Stimulated activated CD8-positive, alpha-beta memory T cell treated with anti-CD3 and anti-CD28 coated beads, Interleukin-12 subunit alpha, Interleukin-12 subunit beta, amount 100 ng/mL, for 24 hours (primary cell): ENCODE measurements around the gene FAM120A.

ENCODE experiments used
- DNase-seq: peaks from one replicate; pipeline ENCODE4 v3.0.0-alpha.2; 2020; ENCODE audit errors: extremely low read depth

FAM120A gene

DNA sequence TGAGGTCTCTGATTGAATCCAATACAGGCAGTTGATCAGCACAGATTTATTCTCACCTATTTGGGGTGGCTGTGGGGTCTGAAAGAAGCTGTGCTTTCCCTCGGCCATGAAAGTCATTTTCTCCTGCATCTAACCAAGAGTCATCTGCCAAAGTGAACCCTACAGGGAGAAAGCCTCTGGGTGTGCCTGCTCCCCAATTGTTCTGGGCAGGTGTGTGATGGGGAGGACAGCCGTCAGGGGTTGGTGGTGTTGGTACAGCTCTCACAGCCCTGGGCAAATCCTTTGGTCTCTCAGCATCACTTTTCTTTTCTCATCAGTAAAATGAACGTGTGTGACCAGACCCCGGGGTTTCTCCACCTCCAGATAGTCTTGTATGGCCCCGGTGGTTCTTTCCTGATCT is 127.4 kb downstream of the FAM120A start:
- no peak for DNase-seq

DNA sequence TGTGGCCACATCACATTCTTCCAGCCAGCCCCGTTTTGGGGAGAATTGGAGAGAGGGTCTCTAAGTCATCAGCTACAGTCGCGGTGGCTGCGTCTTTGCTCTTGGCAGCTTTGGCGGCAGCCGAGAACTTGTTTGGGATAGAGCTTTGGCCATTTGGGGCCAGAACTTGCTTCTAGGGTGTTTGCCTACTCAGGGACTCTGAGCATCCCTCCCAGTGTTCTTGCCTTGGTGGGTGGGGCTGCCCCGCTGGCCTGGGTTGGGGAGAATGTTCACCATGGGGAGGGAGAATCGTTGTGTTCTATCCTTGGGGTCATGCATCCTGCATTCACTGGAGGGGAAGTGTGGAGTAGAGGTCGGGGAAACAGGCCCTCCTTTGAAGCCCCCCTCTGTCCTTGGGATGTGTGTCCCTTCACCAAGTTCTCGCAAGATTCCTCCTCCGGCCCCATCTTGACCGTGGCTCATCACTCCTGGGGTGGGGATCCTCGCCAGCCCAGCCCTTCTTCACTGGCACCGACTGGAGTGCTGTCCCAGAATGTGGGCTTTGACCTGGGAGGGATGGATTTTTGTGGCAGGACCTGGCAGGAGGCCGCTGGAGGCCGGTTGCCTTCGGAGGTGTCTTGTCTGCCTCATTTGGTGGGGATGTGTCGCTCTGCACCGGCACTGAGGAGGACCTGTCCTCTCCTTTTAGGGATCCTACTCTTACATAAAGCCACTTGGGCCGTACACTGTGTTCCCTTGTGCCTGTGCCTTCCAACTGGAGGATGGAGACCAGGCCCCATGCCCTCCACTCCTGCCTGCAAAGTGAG is 128.4 kb downstream of the FAM120A start:
- DNase-seq, result no peak

DNA sequence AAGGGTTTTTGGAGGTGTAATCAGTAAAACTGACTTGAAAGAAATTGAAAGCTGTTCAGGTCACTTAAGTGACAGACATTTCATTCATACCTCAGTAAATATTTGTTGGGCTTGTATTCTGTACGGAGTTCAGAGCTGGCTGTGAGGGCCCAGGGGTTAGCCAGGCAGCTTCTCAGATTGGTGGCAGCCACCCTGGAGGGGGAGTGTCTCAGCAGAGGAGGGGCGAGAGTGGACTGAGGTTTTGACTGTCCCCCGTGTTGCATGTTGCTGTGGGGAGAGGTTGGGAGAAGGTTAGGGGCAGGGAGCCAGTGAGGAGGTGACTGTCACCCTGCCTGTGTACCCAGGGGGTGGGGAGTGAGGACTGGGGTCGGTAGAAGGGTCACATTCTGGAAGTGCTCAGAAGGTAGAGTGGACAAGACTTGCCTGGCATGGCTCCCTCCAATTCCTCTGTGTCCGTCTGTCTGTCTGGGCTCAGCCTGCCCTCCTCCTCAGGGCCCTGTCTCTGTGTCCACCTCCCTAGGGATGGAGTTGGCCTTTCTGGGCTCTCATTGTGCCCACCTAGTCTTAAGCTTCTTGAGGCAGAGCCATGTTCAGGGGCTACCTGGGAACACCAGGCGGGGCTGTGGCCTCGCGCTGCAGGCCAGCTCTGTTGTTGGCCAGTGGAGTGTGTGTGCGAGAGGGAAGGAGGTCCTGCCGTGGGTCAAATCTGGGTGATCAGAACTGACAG is 129.3 kb downstream of the FAM120A start:
- no peak for DNase-seq

DNA sequence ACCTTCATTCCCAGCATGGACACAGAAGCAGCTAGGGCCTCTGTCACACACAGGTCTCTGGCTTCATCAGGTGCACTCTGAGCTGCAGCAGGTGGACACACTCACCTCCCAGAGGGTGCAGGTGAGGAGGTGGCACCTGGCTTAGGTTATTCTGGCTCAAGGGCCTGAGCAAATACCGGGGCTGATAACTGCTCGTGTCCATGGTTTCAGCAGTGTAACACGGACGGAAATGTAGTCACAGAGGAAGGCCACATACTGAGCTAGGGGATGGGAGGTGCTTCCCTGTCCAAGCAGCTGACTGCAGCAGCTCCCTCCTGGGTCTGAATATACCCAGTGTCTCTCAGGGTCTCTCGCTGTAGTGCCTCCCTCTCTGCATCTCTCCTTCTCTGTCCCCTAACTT is 130.6 kb downstream of the FAM120A start:
- DNase-seq, result no peak

DNA sequence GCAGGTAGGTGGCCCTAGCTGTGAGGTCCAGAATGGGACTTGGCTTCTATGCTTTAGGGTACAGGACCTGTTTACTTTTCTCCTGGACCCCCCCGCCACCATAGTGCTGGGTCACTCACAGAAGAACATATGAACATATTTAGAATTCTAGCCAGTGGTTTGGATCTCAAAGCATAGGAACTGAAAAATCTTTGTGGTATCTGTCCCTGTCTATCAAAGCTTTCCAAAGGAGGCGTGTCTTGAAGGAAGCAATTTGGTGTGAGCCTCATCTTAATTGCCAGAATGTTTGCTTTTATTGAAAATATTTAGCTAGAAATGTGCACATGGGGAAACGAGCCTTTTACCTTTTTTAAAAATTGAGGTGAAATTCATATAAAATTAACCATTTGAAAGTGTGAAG is 131.1 kb downstream of the FAM120A start:
- no peak for DNase-seq

DNA sequence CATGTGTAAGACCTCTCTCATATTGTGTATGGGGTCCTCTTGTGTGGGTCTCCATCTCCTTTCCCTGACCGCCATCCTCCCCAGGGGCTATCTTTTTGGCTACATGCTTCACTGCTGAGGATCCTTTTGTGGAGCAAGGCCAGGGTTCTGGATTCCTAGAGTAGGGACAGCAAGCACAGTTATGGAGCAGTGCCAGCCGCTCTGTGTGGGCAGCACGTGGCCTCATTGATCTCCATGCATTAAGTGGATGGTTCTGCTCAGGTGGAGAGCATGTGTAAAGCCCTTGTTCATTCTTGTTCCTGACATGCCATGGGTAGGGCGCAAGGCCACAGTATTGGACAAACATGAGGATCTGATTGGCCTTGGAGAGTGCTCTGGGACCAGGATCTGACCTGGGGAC is 133.8 kb downstream of the FAM120A start:
- no peak for DNase-seq

DNA sequence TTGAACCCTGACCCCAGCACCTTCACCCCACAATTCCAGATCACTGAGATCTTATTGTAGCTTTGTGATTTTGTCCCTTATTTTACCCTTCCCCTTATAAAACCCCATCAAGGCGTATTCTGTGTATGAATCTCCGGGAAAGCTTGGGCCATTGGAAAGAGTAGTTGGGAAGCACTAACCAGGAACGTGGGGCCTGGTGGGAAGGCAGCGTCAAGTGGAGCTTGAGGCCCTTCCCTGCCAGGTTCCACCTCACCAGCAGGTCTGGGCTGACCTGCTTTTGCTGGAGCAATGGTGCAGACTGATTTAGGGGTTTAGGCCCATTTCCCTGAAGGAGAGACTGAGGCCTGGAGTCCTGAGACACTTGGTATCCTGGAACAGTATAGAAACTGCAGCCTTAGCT is 134.2 kb downstream of the FAM120A start:
- DNase-seq, result no peak

DNA sequence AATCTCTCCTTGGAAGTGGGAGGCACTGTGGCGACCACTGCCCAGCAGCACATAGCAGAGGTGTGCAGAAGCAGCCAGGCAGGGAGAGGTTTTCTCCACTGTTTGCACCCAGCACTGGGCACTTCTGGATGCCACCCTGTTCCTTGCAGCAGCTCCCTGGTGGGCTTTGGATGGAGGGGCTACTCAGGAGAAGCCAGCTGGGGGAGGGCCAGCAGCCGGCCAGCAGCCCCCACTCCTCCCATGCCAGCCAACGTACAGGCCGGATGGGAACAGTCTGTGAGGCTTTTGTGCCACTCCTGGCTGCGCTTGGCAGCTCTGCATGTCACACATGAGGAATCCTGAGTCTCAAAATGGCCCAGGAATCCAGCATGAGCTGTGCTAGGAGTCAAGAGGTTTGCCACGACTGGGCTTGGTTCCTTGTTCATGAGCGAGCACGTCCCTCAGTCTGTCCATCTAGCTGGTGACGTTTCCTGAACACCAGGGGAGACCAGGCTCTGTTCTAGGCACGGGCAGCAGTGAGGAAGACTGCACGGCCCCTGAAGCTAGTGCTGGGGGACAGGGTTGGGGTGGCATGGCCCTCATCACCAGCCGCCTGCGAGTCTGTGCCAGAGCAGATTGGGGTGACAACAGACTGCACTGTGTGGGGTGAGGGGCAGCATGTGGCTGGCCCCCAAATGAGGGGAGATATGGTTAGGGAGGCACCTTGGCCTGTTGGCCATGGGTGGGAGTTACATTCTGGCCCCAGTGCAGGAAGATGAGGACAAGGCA is 135.0 kb downstream of the FAM120A start:
- DNase-seq, result no peak

DNA sequence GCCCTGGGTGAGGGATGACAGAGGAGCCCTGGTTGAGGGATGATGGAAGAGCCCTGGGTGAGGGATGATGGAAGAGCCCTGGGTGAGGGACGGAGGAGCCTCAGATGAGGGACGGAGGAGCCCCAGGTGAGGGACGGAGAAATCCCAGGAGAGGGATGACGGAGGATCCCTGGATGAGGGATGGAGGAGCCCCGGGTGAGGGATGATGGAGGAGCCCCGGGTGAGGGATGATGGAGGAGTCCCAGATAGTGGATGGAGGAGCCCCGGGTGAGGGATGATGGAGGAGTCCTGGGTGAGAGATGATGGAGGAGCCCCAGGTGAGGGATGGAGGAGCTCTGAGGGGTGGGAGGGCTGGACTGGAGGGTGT is 135.8 kb downstream of the FAM120A start:
- DNase-seq, result no peak

DNA sequence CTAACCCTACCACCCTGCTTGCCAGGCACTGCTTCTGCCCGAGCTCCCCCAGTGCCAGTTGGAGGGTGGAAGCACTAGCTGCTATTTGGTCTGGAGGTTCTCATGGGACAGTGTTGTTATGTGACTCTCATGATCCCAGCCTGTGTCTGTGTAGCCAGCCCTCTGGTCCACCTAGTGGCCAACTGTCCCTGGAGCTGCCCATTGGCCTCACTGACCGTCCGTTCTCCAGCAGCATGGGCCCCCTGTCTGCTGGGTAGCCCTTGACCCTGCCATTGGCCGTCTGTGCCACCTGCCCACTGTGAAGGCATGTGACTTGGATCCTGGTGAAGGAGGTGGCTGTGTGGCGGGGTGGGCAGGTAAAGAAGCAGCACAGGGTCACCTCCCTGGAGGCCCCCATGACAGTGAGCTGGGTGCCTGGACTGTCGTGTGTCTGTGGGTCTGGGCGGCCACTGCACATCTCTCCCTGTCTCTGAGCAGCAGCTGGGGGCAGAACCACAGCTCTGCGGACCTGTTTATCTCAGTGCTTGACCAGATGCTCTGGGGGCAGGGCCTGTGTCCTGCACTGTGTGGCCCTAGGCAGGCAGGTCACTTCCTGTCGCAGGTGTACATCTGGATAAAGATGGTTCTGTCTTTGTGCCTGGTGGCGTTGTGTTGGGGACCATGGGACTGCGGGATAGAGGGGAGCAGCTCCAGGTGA is 136.3 kb downstream of the FAM120A start:
- DNase-seq, result no peak

DNA sequence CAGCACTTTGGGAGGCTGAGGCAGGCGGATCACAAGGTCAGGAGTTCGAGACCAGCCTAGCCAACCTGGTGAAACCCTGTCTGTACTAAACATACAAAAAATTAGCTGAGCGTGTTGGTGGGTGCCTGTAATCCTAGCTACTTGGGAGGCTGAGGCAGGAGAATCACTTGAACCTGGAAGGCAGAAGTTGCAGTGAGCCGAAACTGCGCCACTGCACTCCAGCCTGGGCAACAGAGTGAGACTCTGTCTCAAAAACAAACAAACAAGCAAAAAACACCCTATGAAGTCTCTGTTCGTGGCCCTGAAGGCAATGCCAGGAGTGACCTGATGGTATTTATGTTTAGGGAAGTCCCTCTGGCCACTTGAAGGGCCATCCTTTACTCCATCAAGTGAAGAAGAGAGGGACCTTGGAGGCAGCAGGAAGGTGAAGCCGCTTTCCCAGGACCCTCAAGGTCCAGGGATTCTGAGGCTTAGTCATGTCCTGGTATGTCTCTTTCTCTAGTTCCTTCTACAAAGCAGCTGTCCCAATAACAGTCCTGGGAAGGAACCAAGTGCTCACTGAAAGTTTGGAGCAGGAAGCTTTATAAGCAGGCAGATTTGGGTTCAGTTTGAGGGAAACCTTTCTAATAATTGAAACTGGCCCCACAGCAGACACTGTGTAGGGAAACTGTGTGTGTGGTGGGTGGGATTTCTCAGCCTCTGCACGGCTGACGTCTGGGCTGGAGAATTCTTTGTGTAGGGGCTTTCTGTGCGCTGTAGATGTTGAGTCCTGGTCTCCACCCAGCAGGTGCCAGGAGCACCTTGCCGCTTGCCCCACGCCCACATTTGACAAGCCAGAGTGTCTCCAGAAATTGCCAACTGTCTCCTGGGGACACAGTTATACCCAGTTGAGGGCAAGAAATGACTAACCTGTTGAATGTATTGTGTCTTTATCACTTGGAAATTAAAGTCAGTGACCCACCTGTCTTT is 137.4 kb downstream of the FAM120A start:
- no peak for DNase-seq

DNA sequence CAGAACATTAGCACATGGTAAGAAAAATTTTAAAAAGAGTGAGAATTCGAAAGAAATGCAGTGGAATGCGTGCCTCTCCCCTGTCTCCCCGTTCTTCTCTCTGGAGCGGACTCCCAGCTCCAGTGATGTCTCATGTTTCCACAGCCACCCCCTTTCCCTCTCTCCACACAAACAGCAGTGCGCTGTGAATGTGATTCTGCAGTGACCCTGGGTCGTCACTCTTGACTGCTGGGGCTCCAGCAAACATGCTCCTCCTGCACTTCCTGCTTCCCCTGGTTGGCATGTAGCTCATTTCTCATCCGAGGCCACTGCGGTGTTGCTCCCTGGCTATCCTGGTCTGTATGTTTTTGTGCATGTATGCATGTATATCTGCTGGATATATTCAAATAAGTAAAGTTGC is 138.2 kb downstream of the FAM120A start:
- DNase-seq, result no peak

DNA sequence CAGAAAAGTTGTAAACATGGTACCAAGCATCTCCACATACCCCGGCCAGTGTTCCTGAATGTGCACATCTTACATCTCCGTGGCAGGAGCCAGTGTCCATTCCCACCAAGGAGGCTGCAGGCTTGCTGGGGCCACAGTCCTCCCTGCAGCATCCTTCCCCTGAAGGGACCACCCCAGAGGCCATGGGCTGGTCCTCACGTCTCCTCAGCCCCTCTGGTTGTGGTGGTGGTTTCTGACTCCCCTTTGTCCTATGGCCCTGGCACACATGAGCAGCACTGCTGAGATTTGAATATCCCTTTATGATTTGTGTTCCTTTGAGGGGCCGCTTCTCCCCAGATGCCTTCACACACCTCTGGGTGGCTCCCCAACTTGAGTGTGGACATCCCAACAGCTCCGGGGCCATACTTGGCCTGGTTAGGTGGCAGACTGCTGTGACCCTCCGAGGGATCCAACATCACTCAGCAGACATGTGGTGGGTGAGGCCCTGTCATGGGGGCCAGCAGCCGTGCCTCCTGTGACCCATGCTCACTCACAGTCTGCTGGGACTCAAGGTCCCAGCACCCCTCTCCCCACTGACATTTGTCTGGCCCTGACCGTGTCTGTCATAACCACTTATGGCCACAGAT is 139.2 kb downstream of the FAM120A start:
- no peak for DNase-seq

DNA sequence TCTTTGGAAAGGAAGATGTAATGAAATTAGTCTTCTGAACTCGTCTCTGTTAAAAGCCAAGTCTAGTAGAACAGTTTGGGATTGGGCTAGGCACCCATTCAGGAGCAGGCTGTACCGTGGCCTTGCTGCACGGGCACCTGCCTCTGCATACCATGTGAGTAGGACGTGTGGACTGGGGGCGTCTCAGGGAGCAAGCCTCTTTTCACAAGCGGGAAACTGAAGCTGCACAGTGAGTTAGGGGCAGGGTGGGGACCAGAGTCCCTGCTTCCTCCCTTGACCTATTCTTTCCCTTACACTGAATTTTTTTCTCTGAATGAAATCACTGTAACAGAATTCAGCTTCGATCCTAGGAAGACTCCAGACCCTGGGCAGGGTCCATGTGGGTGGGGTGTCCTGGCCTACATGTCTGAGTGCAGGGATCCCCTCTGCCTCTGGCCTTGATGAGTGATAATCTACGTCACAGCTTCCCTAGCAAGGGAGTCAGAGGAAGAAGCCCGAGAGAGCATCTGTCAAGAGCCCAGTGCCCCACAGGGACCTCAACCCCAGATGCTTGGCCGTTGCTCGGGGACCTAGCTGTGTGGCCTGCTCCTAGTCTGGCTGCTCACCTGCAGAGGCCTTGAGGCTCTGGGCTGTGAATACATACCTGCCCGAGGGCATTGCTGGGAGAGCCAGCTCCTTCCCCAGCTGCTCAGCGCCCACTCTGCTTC is 140.0 kb downstream of the FAM120A start:
- no peak for DNase-seq

DNA sequence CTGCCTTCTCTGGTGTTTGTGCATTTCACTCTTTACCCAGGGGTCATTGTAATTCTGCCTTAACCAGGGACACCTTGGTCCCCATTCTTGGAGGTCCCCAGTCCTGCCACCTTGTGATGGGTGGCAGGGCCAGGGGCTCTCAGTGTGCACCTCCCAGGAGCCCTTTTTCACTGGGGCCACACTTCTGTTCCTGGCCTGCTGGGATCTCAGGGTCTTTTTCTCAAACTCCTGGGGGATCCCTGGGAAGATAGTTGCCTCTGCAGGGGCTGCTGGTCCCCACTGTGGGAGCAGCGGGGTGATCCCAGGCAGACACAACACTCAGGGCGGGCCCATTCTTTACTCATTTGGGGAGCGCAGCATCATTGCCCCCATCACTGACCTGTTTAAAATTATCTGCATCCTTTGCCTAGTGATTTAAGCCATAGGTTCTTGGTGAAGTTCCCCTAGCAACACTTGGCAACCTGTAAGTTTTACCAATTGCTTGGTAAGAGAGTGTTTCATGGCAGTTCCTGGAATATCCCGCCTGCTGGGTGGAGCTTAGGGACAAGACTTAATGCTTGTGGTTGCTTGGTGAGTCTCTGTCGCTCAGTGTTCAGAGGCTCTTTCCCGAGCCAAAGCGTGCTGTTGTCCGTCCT is 140.6 kb downstream of the FAM120A start:
- DNase-seq, result no peak

DNA sequence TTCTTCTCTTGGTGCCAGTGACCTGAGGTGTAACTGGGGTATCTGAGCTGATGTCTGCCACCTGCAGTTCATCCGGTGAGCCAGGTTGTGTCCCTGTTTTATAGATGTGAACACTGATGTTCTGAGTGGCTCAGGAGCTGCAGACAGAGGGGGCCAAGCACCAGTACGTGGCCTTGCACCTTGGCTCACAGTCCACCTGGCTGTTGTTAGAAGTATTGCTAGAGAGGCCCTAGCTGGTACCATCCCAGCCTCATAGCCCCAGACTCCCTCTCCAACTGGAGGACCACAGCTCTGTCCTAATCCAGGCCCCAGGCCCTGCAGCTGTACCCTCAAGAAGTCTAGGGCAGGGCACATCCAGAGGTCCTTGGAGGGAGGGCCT is 141.1 kb downstream of the FAM120A start:
- no peak for DNase-seq

DNA sequence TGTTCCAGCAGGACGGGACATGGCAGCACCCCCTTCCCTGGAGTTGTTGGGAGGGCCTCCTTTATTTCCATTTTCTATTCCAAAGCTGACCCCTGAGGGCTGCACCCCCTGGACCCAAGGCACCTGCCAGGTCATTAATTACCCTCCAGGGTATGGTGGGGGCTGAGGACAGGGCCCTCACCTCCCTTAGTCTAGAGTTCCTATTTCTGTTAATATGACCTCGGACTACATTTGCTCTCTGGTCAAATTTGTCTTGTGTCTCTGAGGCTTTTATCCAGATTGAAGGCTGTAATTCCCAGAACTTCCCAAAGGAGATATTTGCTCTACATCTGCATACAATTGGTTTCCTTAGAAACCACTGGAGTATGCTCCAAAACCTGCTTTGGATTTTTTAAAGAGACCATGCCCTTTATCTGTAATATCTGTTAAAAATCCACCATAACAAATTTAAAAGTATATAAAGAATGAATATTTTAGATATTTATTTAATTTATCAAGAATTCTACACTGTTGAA is 141.7 kb downstream of the FAM120A start:
- DNase-seq, result no peak

DNA sequence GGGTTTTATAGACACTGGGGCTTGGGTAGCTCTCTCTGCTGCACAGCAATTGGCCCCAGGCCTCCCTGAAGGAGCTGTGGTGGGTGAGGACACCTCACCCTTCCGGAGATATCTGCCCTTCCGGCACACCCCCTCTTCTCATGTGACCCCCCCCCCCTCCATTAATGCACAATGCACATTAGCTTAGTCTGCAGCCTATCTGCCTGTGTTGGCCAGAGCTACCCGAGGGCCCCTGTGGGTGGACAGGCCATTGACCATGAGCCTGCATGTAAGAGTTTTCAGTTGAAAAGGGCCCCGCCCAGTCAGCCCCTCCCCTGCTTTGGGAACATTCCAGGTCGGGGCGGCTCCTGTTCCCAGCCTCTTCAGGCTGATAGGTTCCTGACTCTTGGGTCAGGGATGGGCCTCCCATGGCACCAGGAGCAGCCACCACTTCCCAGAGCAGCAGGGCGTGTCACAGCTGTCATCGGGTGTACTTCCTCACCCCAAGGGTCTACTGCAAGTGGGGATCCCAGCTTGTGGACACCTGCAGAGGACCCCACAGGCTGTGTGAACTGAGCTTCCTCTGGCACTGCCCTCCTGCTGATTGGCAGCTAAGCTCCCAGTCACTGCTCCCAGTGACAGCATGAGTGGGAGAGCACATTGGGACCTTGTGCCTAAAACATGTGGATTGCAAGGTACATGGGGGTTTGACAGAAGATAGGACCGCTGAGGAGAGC is 142.7 kb downstream of the FAM120A start:
- no peak for DNase-seq

DNA sequence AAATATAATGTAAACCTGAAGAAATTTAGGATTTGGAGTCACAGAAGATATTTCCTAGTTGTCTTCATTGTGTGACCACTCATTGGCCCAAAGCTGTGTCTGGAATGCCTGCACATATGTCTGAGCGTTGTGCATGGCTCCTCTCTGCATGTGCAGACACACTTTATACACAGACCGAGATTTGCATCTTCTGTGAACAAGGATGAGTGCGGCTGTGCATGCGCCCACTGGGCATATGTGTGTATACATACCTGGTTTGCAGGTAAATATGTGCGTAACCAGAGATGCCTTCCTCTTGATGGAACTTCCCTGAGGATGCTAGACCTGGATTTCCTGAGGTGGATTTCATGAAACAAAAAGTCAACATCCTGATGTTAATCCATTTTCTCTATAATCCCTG is 144.0 kb downstream of the FAM120A start:
- DNase-seq, result no peak
